CD4-positive, alpha-beta T cell (primary cell): Measurements from ENCODE around the gene PTGES3. TPM values are rescaled to one million over a fixed set of nuclear protein-coding genes. Genes with fewer than 3 reads are reported as not detected.

Experiments used
- ATAC-seq: fragments of 200-7000 bp; cut with Tn5 transposase; one replicate; pipeline ENCODE4 v1.10.0; 2022; ENCODE audit warnings: mild to moderate bottlenecking; ENCODE audit not compliant: poor library complexity
- CTCF ChIA-PET: fragments of 350-600 bp; sonication (Branson Sonifier 250); formaldehyde crosslinking; loops from one replicate; lab custom pipeline; 2021; ENCODE audit warnings: antibody characterized with exemption, inconsistent platforms; lab: Charles Lee
- POLR2A ChIA-PET: fragments of 350-600 bp; sonication (Branson Sonifier 250); formaldehyde crosslinking; loops from one replicate; lab custom pipeline; 2021; ENCODE audit warnings: antibody characterized with exemption, inconsistent platforms; lab: Charles Lee
- DNase-seq, 14 experiments: peaks; one replicate each; pipeline ENCODE4 v3.0.0-alpha.2; 2013 to 2020; ENCODE audit warnings: mixed read lengths in 2 of 14
- H3K27ac ChIP-seq, 2 donors: one replicate each; pipeline versions ENCODE4 v1.5.1 to v1.7.0; 2013; ENCODE audit warnings: low read length in 2 of 2, low read depth in 1 of 2, mild to moderate bottlenecking in 1 of 2
- H3K27me3 ChIP-seq, 2 experiments: 1 replicate in 1 of 2; 2 replicates in 1 of 2; pipeline versions ENCODE4 v1.6.1 to v1.7.0; 2013; ENCODE audit warnings: low read length in 2 of 2, control low read depth in 1 of 2, mild to moderate bottlenecking in 1 of 2, moderate library complexity in 1 of 2; ENCODE audit not compliant: insufficient read depth in 2 of 2, control insufficient read depth in 1 of 2
- H3K36me3 ChIP-seq: one replicate; pipeline ENCODE4 v1.6.1; 2013; ENCODE audit warnings: low read length, control low read depth; ENCODE audit not compliant: insufficient read depth
- H3K4me1 ChIP-seq: one replicate; pipeline ENCODE4 v1.6.1; 2013; ENCODE audit warnings: low read length, control low read depth; ENCODE audit not compliant: insufficient read depth
- H3K4me3 ChIP-seq: one replicate; pipeline ENCODE4 v1.5.1; 2013; ENCODE audit warnings: mild to moderate bottlenecking, low read length, moderate library complexity
- H3K9me3 ChIP-seq, 2 experiments: 1 replicate in 1 of 2; 2 replicates in 1 of 2; pipeline versions ENCODE4 v1.6.1 to v1.7.0; 2013; ENCODE audit warnings: low read length in 2 of 2, mild to moderate bottlenecking in 2 of 2, control low read depth in 1 of 2, moderate library complexity in 1 of 2; ENCODE audit not compliant: control insufficient read depth in 1 of 2, insufficient read depth in 1 of 2
- H3K27ac Mint-ChIP-seq: one replicate; pipeline ENCODE4 v1.8.0; 2020; ENCODE audit warnings: mixed read lengths
- H3K27me3 Mint-ChIP-seq: one replicate; pipeline ENCODE4 v1.8.0; 2021; ENCODE audit warnings: mixed read lengths
- H3K36me3 Mint-ChIP-seq: one replicate; pipeline ENCODE4 v1.8.0; 2021; ENCODE audit warnings: low read depth, mixed read lengths
- H3K4me1 Mint-ChIP-seq: one replicate; pipeline ENCODE4 v1.8.0; 2021; ENCODE audit warnings: low read depth, mixed read lengths
- H3K4me3 Mint-ChIP-seq: one replicate; pipeline ENCODE4 v1.8.0; 2020; ENCODE audit warnings: mild to moderate bottlenecking, mixed read lengths
- H3K9me3 Mint-ChIP-seq: one replicate; pipeline ENCODE4 v1.8.0; 2020; ENCODE audit warnings: mixed read lengths
- intact Hi-C, 2 experiments: fragments of 100-400 bp; cut with DNase I in 1 of 2; cut with micrococcal nuclease in 1 of 2; formaldehyde crosslinking; loops; one replicate each; pipeline versions ENCODE4 v1.15.1 to v1.9.0; 2023 to 2025; cut with DNase I, micrococcal nuclease
- total RNA-seq, 174 experiments: library from RNA in 2 of 174; stranded (reverse) in 2 of 174; gene quantifications; one replicate each; pipeline ENCODE4 v1.2.3 and lab custom pipeline; 2021 to 2026
- TF ChIP-seq, protein P1 (sequence below): fragments of 200-600 bp; IDR thresholded peaks from one replicate; pipeline ENCODE4 v1.8.0; 2022; ENCODE audit warnings: antibody characterized with exemption, mild to moderate bottlenecking

PTGES3 gene
- total RNA-seq, 2 experiments from 2014 or later = 146 to 154 TPM

DNA sequence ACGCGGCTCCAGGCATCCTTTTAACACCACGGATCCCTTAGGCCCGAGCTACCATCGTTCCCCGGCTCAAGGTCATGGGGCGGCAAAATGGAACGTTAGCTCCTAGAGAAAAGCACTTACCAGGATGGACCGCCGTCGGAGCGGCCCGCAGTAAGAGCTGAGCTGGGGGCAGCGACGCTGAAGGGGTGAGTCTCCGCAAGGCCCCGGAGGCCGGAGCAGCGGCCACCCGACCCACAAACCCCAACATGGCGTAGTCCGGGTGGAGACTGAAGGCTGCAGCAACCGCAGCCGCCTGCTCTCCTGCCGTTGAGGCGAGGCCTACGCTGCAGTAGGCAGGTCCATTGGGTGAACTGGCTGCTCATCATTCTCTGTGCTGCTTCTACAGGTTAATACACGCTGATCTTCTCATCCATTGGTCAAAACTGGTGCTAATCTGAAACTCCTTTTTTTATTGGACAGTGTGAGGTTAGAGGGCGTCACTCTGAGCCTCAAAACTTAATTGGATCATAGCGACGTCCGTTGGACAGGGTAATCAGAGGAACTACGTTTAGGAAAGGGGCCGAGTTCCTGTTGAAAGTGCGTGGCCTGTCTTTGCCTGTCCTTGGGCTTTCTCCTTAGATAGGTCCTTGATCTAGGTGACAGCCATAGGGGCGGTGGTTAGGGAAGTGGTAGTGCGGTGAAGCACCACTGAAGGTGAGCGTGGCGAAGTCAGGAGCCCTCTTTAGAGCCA lies 42.2 kb downstream of the PTGES3 start, which contains the start of gene ATP5F1B:
Gene ATP5F1B (minus strand): TSS at position 268 of the 730 bp plus-strand sequence. CDS start 21 bp downstream, at position 247.
- Histone ChIP-seq H3K27ac (peak within 1 kb of the TSS; percentile 86 to 91), H3K9me3 (no peaks in the 10 kb centered on the region), H3K27me3 (no peaks in the 10 kb centered on the region), H3K36me3 (peaks cover 39% of the 10 kb centered on the region), H3K4me1 (peaks cover 36% of the 10 kb centered on the region), H3K4me3 (peak within 1 kb of the TSS; percentile 83)
- Mint-ChIP-seq H3K4me3 (peak within 1 kb of the TSS; percentile 85), H3K9me3 (no peaks in the 10 kb centered on the region), H3K4me1 (peaks cover 34% of the 10 kb centered on the region), H3K36me3 (peaks cover 48% of the 10 kb centered on the region), H3K27ac (peak within 1 kb of the TSS; percentile 88), H3K27me3 (no peaks in the 10 kb centered on the region)
- ChIA-PET POLR2A (interaction anchor here (0.5 to 4.9 kb wide), 25 partner anchors 9 to 1905 kb away, joined by 3 to 102 read pairs (median 4); partner anchors contain the start of genes BAZ2A, NACA, PRIM1 and PTGES3), CTCF (interaction anchor here (0.6 to 3.9 kb wide), 6 partner anchors 10 to 182 kb away, joined by 3 to 25 read pairs (median 4); no protein-coding TSS in a partner anchor)
- DNase-seq (peak; percentile 74 to 99 (median 84)), ATAC-seq (peak; percentile 95)
- intact Hi-C loops = loop anchor here (1.0 to 2.0 kb wide), 5 partner anchors 10 to 79 kb away; partner anchors contain the start of genes NACA (in 2 of the 2) and PTGES3 (in 1 of the 2)
- TF ChIP-seq, protein P1, sequence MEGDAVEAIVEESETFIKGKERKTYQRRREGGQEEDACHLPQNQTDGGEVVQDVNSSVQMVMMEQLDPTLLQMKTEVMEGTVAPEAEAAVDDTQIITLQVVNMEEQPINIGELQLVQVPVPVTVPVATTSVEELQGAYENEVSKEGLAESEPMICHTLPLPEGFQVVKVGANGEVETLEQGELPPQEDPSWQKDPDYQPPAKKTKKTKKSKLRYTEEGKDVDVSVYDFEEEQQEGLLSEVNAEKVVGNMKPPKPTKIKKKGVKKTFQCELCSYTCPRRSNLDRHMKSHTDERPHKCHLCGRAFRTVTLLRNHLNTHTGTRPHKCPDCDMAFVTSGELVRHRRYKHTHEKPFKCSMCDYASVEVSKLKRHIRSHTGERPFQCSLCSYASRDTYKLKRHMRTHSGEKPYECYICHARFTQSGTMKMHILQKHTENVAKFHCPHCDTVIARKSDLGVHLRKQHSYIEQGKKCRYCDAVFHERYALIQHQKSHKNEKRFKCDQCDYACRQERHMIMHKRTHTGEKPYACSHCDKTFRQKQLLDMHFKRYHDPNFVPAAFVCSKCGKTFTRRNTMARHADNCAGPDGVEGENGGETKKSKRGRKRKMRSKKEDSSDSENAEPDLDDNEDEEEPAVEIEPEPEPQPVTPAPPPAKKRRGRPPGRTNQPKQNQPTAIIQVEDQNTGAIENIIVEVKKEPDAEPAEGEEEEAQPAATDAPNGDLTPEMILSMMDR = no peak

DNA sequence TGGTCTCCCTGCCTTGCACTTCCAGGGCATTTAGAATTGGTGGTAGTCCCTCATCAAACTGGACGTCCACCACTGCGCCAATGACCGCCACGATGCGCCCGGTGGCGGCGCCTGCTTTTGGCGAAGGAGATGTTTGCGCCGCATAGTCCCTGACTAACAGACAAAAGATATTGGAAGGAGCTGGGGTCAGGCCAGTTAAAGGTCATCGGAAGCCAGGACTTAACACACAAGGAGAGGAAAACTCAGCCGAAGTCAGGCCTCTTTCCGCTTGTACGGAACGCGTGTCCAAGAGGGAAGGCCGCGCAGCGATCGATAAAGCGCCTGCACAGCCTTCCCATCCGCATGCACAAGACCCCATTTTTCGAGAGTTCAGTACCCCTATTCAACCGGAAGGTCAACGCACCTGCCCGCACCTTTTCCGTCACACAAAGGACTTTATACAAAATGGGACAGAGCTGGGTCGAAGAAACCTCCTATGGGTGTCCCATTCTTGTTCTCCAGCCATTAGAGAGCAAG lies 42.8 kb downstream of the PTGES3 start:
- Histone ChIP-seq H3K27me3 (no peaks in the 10 kb centered on the region), H3K4me3 (peak overlapping the region; percentile 83), H3K27ac (peak overlapping the region; percentile 82 to 85), H3K4me1 (peaks cover 36% of the 10 kb centered on the region), H3K9me3 (no peaks in the 10 kb centered on the region), H3K36me3 (peaks cover 45% of the 10 kb centered on the region)
- TF ChIP-seq, protein P1 = no peak
- no peaks in the 10 kb centered on the region for H3K9me3 Mint-ChIP-seq
- no peaks in the 10 kb centered on the region for H3K27me3 Mint-ChIP-seq
- peak overlapping the region; percentile 88 for H3K27ac Mint-ChIP-seq
- peaks cover 53% of the 10 kb centered on the region for H3K36me3 Mint-ChIP-seq
- no peak for ATAC-seq
- peak overlapping the region; percentile 85 for H3K4me3 Mint-ChIP-seq
- ChIA-PET POLR2A (interaction anchor here (0.5 to 4.9 kb wide), 17 partner anchors 11 to 1905 kb away, joined by 3 to 102 read pairs (median 4); partner anchors contain the start of genes BAZ2A, NACA, PRIM1 and PTGES3), CTCF (interaction anchor here (0.6 to 3.9 kb wide), 3 partner anchors 9 to 39 kb away, joined by 4 to 25 read pairs (median 5); no protein-coding TSS in a partner anchor)
- intact Hi-C loops = loop anchor here in 1 of 2 experiments (2.0 kb wide), 1 partner anchor 44 kb away; the partner anchor contains the start of gene PTGES3
- peak in 1 of 14 experiments; percentile 20 for DNase-seq
- H3K4me1 Mint-ChIP-seq = peaks cover 34% of the 10 kb centered on the region

DNA sequence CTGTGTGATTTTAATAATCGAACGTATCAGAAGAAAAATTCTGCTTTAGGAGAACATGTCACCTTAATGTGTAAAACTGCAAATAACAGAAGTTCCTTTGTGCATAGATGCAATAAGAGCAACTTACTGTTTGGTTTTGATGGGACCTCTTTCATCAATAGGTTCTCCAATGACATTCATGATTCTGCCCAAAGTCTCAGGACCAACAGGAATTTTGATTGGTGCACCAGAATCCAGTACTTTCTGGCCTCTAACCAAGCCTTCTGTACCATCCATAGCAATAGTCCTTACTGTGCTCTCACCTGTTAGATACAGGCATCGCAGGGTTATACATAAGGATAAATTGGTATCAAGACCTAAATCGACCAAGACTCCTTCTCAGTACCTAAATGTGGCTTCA lies 43.4 kb downstream of the PTGES3 start:
- Mint-ChIP-seq H3K36me3 (peaks cover 59% of the 10 kb centered on the region), H3K4me3 (peak overlapping the region; percentile 85), H3K4me1 (peaks cover 39% of the 10 kb centered on the region), H3K9me3 (no peaks in the 10 kb centered on the region), H3K27me3 (no peaks in the 10 kb centered on the region), H3K27ac (peak overlapping the region; percentile 88)
- peaks cover 50% of the 10 kb centered on the region for H3K36me3 ChIP-seq
- intact Hi-C loops = loop anchor here in 1 of 2 experiments (2.0 kb wide), 1 partner anchor 44 kb away; the partner anchor contains the start of gene PTGES3
- H3K9me3 ChIP-seq = no peaks in the 10 kb centered on the region
- peak overlapping the region; percentile 82 to 85 for H3K27ac ChIP-seq
- TF ChIP-seq, protein P1 = no peak
- POLR2A ChIA-PET = interaction anchor here (1.0 to 4.9 kb wide), 7 partner anchors 10 to 827 kb away, joined by 3 to 102 read pairs (median 30); partner anchors contain the start of genes BAZ2A, NACA, PTGES3 and SARNP
- DNase-seq = no peak
- no peaks in the 10 kb centered on the region for H3K27me3 ChIP-seq
- CTCF ChIA-PET = interaction anchor here (3.9 kb wide), 1 partner anchor 8 kb away, joined by 25 read pairs; no protein-coding TSS in a partner anchor
- peak overlapping the region; percentile 83 for H3K4me3 ChIP-seq
- no peak for ATAC-seq
- peaks cover 36% of the 10 kb centered on the region for H3K4me1 ChIP-seq
